IMR-90 (cell line): ENCODE results near the gene NOS3.

Source experiments
- MAFK ChIP-seq: IDR thresholded peaks from 2 replicates; pipeline ENCODE4 v1.6.1; 2012; ENCODE audit warnings: low read depth, low read length, improper control_type of control experiment
- POLR2A ChIP-seq: IDR thresholded peaks from 2 replicates; pipeline ENCODE4 v1.6.1; 2012; ENCODE audit warnings: mild to moderate bottlenecking, low read depth, low read length
- RCOR1 ChIP-seq: IDR thresholded peaks from 2 replicates; pipeline ENCODE4 v1.6.1; 2012; ENCODE audit warnings: mild to moderate bottlenecking, low read length, improper control_type of control experiment; ENCODE audit not compliant: insufficient replicate concordance
- RFX5 ChIP-seq: IDR thresholded peaks from 2 replicates; pipeline ENCODE4 v1.8.0; 2012; ENCODE audit warnings: low read depth, mild to moderate bottlenecking, low read length, moderate library complexity
- SMC3 ChIP-seq: fragments of 150-350 bp; IDR thresholded peaks from 2 replicates; pipeline ENCODE4 v1.6.1; 2016; ENCODE audit warnings: low read depth, mild to moderate bottlenecking, antibody characterized with exemption, low read length, moderate library complexity
- TF ChIP-seq, protein P1 (sequence below): conservative IDR thresholded peaks from 2 replicates; pipeline ENCODE4 v1.5.1; 2012; ENCODE audit warnings: mild to moderate bottlenecking, low read depth, low read length, improper control_type of control experiment
- TF ChIP-seq, protein P2 (sequence below): fragments of 150-350 bp; IDR thresholded peaks from 2 replicates; pipeline ENCODE4 v1.6.1; 2017; ENCODE audit warnings: mild to moderate bottlenecking, antibody characterized with exemption, low read length, low read depth
- TF ChIP-seq, protein P3 (sequence below): fragments of 150-350 bp; IDR thresholded peaks from 2 replicates; pipeline ENCODE4 v1.6.1; 2016; ENCODE audit warnings: low read depth, mild to moderate bottlenecking, low read length, moderate library complexity, borderline replicate concordance

DNA sequence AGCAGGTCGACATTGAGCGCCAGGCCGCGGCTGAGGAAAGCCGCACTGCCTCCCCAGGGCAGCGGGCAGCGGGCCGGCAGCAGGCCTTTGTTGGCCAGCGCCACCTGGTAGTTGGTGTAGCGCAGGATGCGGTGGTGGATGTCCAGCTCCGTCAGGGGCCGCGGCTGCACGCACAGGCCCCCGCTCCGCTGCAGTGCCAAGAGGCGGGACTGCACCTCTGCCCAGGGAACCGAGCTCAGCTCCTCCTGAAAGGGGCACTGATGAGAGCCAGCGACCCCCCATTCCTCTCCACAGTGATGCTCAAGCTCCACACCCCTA, 28.3 kb downstream of the NOS3 start:
- TF ChIP-seq, protein P1, sequence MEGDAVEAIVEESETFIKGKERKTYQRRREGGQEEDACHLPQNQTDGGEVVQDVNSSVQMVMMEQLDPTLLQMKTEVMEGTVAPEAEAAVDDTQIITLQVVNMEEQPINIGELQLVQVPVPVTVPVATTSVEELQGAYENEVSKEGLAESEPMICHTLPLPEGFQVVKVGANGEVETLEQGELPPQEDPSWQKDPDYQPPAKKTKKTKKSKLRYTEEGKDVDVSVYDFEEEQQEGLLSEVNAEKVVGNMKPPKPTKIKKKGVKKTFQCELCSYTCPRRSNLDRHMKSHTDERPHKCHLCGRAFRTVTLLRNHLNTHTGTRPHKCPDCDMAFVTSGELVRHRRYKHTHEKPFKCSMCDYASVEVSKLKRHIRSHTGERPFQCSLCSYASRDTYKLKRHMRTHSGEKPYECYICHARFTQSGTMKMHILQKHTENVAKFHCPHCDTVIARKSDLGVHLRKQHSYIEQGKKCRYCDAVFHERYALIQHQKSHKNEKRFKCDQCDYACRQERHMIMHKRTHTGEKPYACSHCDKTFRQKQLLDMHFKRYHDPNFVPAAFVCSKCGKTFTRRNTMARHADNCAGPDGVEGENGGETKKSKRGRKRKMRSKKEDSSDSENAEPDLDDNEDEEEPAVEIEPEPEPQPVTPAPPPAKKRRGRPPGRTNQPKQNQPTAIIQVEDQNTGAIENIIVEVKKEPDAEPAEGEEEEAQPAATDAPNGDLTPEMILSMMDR = no peak
- TF ChIP-seq, protein P2, sequence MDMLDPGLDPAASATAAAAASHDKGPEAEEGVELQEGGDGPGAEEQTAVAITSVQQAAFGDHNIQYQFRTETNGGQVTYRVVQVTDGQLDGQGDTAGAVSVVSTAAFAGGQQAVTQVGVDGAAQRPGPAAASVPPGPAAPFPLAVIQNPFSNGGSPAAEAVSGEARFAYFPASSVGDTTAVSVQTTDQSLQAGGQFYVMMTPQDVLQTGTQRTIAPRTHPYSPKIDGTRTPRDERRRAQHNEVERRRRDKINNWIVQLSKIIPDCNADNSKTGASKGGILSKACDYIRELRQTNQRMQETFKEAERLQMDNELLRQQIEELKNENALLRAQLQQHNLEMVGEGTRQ = no peak
- TF ChIP-seq POLR2A = no peak
- TF ChIP-seq SMC3 = no peak
- TF ChIP-seq MAFK = no peak
- TF ChIP-seq, protein P3, sequence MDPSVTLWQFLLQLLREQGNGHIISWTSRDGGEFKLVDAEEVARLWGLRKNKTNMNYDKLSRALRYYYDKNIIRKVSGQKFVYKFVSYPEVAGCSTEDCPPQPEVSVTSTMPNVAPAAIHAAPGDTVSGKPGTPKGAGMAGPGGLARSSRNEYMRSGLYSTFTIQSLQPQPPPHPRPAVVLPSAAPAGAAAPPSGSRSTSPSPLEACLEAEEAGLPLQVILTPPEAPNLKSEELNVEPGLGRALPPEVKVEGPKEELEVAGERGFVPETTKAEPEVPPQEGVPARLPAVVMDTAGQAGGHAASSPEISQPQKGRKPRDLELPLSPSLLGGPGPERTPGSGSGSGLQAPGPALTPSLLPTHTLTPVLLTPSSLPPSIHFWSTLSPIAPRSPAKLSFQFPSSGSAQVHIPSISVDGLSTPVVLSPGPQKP = no peak
- no peak for TF ChIP-seq RFX5
- no peak for TF ChIP-seq RCOR1
